GM21528 (cell line): ENCODE measurements around the gene TGFBR2.
A peak's percentile ranks its signal among the peaks of the same experiment; 100 is the strongest.

Experiments
- ATAC-seq: cut with Tn5 transposase; IDR thresholded peaks from one replicate; pipeline ENCODE4 v1.9.1; 2021; ENCODE audit warnings: mild to moderate bottlenecking, moderate library complexity; ENCODE audit not compliant: unreplicated experiment, low FRiP score

Gene TGFBR2

GRCh38 chr3:30688776-30689641 lies 82.6 kb downstream of the TGFBR2 start:
- no peak for ATAC-seq

- ATAC-seq, result no peak
These were observed 83.8 kb downstream of the TGFBR2 start for GRCh38 chr3:30690199-30690598.

GRCh38 chr3:30691249-30691880 lies 85.0 kb downstream of the TGFBR2 start:
- no peak for ATAC-seq

DNA sequence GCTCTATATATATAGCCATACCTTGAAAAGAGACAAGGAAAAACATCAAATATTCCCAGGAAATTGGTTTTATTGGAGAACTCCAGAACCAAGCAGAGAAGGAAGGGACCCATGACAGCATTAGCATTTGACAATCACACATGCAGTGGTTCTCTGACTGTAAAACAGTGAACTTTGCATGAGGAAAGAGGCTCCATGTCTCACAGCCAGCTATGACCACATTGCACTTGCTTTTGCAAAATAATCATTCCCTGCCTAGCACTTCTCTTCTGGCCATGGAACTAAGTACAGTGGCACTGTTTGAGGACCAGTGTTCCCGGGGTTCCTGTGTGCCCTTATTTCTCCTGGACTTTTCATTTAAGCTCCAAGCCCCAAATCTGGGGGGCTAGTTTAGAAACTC lies 85.5 kb downstream of the TGFBR2 start:
- ATAC-seq, result no peak

DNA sequence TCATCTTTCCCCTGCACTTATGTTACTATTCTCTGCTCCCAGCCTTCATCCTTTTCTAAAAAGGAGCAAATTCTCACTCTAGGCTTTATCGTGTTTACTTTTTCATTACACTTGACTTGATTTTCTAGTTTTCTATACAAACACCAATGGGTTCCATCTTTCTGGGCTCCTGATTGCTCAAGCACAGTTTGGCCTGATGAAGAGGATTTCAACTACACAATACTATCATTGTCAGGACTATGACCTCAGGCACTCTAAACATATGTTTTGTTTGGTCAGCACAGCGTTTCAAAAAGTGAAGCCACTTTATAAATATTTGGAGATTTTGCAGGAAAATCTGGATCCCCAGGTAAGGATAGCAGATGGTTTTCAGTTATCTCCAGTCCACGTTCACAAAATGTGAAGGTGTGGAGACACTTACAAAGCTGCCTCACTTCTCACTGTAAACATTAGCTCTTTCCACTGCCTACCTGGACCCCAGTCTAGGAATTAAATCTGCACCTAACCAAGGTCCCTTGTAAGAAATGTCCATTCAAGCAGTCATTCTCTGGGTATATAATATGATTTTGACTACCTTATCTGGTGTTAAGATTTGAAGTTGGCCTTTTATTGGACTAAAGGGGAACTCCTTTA lies 86.2 kb downstream of the TGFBR2 start:
- ATAC-seq, result no peak

- ATAC-seq, result peak; percentile 88
These were observed 87.2 kb downstream of the TGFBR2 start for GRCh38 chr3:30693470-30694120.

DNA sequence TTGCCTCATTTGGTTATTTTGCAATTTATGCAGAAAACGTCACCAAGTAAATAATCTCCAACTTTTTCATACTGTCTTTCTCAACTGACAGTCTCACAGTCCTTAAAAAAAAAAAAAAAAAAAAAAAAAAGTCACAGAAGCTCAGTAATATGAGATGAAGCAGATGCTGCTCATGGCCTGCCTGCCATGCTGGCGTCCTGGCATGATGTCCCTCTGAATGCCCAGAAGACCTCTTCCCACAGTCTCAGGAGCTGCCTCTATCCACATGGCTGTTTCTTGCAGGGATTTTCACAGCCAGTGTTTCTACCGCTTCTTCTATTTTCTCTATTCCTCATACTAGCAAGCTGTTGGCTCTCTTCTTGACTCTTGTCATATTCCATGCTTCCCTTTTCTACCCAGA lies 87.7 kb downstream of the TGFBR2 start:
- ATAC-seq, result no peak

DNA sequence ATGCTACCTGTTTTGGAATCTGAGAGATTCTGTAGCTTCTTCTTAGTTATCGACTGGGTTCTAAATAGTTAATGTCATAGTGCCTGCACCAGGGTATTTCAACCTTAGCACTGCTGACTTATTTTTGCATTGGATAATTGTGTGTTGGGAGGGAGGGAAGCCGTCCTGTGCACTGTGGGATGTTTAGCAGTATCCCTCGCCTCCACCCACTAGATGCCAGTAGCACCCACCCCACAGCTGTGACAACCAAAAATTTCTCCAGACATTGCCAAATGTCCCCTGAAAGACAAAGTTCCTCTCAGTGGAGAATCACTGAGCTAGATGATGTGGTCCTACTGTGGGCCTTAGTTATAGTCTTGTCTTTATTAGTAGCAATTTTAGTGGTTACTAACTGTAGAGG lies 88.3 kb downstream of the TGFBR2 start:
- ATAC-seq, result no peak

- ATAC-seq, result no peak
These were observed 89.1 kb downstream of the TGFBR2 start for GRCh38 chr3:30695302-30696061.

- no peak for ATAC-seq
These were observed 90.0 kb downstream of the TGFBR2 start for GRCh38 chr3:30696403-30696819.

GRCh38 chr3:30696896-30697295 lies 90.5 kb downstream of the TGFBR2 start:
- ATAC-seq, result no peak

DNA sequence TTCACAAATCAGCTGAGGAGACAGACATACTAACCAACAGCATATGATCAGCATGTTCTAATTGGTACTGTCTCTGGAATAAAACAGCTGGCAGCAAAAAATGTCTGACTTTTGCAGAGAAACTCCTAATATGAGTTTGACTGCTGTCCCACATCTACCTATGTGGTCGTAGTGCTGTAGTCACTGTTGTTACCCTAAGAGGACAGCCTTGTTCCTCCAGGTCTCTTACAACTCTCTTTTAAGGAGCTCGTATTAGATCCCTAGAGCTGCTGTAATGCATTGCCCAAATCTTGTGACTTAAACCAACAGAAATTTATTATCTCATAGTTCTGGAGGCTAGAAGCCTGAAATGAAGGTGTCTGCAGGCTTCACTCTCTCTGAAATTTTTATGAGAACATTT lies 92.1 kb downstream of the TGFBR2 start:
- ATAC-seq, result no peak

DNA sequence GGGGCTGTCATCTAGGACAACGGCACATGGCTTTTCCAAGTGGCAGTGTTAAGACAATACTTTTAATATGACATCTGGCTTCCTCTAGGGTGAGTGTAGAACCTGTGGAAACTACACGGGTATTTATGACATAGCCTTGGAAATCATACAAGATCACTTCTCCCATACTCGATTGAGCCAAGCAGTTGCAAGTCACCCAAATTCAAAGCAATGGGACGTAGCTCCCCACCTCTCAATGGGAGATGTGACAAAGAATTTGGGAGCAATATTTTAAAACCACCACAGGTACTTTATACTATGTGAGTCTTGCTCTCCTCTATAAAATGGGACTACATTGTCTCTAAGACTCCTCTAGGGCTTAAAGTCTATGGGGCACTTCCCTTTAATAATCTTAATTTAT lies 93.5 kb downstream of the TGFBR2 start:
- no peak for ATAC-seq

DNA sequence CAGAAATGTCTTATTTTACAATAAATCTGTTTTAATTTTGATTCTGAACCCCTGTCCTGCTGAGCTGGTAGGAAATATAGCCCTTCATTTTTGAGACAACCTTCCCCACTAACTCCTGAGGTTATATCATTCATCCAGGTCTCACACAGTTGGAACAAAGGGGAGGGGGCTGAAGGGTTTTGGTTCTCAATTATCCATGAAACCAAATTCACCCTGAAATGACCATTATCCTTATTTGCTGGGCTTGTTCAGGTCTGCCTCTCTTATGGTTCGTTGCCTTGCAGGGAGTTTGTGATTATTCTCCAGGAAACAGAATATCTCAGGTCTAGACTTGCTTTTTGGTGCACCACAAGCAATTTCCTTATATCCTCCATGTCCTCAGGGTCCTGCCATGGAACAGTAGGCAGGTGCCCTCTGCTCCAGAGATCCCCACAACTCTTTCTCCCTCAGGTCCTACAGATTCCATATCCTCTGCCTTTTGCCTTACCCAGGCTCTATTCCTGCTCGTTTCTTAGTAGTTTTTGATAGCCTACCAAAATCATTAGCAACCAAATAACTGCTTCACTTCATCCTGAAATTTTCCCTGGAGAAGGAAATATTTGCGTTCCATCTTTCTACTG lies 94.4 kb downstream of the TGFBR2 start:
- no peak for ATAC-seq

- ATAC-seq, result no peak
These were observed 95.8 kb downstream of the TGFBR2 start for GRCh38 chr3:30702038-30702827.

DNA sequence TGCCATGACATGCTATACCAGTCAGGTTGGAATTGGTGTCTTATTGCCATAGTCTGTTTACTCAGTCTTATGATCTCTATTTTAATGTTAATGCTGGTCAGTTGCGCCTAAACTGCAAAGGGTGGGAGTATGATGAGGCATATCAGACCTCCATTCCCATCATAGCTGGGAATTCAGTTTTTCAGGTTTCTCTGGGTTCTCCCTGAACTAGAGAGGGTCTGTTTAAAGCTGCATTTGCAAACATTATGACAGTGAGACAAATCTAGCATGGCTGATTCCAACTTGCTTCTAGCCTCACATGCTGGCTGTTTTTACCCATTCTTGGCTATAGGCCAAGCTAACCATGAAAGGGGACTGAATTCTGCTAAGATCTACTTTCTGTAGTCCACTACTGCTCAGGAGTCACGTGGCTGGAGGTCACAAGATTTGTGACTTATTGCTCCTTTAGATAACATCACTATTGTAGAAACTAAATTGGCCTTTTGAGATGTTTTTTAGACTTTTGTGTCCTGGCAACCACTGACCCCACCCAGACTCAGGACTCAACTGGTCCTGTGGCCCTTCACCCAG lies 96.5 kb downstream of the TGFBR2 start:
- ATAC-seq, result no peak

DNA sequence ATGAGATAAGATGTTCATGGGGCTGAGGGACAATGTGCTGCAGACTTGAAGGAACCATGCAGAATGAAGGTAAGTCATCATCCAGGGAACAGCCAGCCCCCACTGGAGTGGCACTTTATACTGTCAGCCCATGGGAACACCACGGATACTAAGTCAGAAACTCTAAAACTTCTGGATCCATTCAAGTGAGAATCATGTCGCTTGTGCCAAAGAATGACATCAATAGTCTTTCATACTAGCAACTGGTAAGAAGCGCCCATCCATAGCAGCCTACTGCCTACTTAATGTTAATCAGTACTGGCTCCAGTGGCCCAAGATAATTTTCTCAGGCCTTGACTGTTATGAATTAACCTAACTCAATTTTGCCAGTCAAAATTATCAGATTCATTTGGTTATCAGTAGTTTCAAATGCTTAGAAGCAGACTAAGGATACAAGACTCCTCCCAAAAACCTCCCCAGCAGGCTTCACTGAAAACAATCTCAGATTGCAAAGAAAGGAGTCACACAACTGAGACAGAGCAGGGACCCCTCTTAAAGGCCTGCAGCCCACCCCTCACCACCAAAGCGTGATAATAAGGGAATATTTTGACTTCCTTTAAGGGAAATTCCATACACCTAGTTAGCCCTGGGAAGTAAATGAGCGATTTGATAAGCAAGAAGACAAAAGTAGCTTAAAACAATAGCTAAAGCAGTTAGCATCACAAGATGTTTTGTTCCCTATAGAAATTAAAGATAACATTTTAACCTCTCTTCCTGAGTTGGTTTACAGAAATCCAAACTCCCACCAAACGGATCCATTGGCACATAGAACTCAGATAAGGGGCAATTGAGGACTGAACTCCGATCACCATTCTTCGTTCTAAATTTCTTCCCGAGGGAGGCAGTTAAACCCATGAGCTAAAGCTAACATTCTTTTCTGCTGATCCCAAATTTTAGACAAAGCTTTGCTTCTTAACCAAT lies 98.8 kb downstream of the TGFBR2 start:
- ATAC-seq, result no peak

DNA sequence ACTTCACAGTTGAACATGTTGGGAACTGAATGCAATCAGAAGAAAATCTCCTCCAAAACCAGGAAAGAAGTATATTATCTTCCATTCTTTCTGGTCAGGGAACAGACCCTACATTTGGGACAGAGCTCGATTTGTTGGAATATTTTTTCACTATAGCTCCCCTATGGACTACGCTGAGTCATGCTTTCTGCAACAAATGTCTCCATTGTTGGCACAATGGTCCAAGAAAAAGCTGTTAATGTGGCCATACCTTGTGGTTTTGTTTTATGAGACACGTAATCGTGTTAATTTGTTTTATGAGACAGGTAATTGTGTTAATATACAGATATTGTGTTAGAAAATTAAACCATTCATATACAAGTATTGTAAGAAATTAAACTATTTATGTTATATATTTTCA lies 101.4 kb downstream of the TGFBR2 start:
- no peak for ATAC-seq
